Stimulated activated CD4-positive, alpha-beta T cell treated with anti-CD3 and anti-CD28 coated beads, Interleukin-4, amount 100 ng/mL, for 48 hours (primary cell): Measurements from ENCODE around the gene CPSF6.
"Not testable (repeated sequence)": the region's sequence is repeated elsewhere in the genome, so short reads cannot be mapped to it uniquely, and the experiment has no call there.

Source experiments
- DNase-seq, 2 donors: peaks; one replicate each; pipeline ENCODE4 v3.0.0-alpha.2; 2020; ENCODE audit warnings: low read depth in 2 of 2

CPSF6 gene, protein sequence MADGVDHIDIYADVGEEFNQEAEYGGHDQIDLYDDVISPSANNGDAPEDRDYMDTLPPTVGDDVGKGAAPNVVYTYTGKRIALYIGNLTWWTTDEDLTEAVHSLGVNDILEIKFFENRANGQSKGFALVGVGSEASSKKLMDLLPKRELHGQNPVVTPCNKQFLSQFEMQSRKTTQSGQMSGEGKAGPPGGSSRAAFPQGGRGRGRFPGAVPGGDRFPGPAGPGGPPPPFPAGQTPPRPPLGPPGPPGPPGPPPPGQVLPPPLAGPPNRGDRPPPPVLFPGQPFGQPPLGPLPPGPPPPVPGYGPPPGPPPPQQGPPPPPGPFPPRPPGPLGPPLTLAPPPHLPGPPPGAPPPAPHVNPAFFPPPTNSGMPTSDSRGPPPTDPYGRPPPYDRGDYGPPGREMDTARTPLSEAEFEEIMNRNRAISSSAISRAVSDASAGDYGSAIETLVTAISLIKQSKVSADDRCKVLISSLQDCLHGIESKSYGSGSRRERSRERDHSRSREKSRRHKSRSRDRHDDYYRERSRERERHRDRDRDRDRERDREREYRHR

GRCh38 chr12:69239352-69239921 lies at the start of gene CPSF6:
CPSF6 (plus strand) TSS chr12:69239569; CDS start chr12:69239647, 78 bp downstream.
- DNase-seq, result peak; percentile 97

GRCh38 chr12:69196302-69197288 lies 42.8 kb upstream of the CPSF6 start:
- no peak for DNase-seq

DNA sequence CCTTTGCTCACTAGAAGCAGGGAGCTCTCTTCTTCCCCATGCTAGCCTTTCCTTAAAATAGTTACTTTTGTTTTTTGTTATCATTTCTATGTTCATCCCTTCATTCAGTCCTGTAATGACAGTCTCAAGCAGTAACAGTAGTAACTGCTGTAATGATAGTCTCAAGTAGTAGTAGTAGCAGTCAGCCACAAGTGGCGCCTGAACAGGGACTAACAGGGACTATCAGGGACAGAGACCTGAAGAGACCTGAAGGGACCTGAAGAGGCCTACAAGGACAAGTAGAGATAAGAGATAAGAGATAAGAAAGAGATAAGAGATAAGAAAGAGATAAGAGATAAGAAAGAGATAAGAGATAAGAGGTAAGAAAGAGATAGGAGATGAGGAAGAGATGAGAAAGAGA lies 39.4 kb upstream of the CPSF6 start:
- not testable (repeated sequence) for DNase-seq

- DNase-seq, result no peak
Measured at GRCh38 chr12:69204191-69204590, 35.2 kb upstream of the CPSF6 start.

DNA sequence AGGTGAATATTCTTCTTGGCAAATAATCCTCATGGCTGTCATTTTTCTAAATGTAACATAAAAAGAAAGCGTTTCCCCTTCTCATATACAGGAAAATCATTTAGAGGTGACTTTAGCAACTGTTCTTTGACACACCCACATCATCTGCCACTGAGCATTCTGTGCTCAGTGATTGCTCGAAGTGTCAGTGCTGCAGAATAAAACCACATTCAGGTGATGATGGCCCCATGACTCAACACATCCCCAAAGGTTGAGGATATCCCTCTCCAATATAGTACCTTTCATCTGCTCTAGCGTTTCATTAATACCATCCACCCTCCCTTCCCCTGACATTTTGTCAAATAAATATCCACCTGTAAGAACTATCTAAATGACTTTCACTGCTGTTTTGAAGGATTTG lies 28.7 kb upstream of the CPSF6 start:
- DNase-seq, result no peak

- no peak for DNase-seq
Measured at GRCh38 chr12:69211160-69211559, 28.2 kb upstream of the CPSF6 start.

- no peak for DNase-seq
Measured at GRCh38 chr12:69214169-69214568, 25.2 kb upstream of the CPSF6 start.

- DNase-seq, result no peak
Measured at GRCh38 chr12:69225251-69225910, 14.0 kb upstream of the CPSF6 start.

DNA sequence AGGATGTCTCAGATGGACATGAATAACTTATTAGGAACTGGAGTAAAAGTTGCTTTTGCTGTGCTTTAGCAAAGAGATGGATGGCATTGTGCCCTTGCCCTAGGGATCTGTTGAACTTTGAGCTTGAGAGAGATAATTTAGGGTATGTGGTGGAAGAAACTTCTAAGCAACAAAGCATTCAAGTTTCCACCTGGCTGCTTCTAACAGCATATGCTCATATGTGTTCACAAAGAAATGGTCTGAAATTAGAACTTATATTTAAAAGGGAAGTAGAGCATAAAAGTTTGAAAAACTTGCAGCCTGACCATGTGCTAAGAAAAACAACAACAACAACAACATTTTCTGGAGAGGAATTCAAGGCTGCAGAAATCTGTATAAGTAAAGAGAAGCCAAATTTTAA lies 7.9 kb upstream of the CPSF6 start:
- no peak for DNase-seq

GRCh38 chr12:69238589-69239351 lies 599 bp upstream of the CPSF6 start:
- DNase-seq, result no peak

- peak; percentile 35 to 41 for DNase-seq
Measured at GRCh38 chr12:69239922-69240630, 707 bp downstream of the CPSF6 start.

GRCh38 chr12:69240631-69240995 lies 1.2 kb downstream of the CPSF6 start:
- no peak for DNase-seq

GRCh38 chr12:69241438-69242092 lies 2.2 kb downstream of the CPSF6 start:
- DNase-seq, result no peak

- DNase-seq, result no peak
Measured at GRCh38 chr12:69243099-69244084, 4.0 kb downstream of the CPSF6 start.

DNA sequence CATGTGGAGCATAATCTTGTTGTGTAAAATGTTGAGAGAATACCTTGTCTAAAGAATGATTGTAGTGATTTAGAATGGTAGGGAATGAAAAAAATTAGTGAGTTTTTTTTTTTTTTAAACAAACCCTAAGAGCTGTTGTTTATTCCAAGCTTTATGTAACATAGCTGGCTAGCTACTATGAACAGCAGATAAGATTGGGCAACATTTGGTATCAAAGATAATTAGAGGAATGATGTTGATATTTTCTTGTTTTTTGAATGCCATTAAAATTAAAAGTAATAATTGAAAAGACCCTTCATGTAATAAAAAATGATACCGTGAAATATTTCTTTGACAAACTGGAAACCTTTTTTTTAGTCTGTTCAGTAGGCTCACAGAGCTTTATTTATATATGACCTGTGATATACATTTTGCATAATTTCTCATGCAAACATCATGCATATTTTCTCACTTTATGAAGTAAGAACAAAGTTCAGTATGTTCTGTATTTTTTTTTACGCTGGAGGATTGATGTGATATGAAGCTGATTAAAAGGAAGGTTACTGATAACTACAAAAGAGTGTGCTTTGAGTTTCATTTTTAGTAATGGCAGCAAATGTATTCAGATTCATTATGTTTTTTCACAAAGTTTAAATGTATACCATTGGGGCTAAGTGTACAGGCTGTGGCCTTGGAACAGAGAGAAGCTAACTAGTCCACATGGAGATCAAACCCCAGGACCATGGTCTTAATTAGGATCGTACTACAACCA lies 8.1 kb downstream of the CPSF6 start:
- DNase-seq, result no peak

DNA sequence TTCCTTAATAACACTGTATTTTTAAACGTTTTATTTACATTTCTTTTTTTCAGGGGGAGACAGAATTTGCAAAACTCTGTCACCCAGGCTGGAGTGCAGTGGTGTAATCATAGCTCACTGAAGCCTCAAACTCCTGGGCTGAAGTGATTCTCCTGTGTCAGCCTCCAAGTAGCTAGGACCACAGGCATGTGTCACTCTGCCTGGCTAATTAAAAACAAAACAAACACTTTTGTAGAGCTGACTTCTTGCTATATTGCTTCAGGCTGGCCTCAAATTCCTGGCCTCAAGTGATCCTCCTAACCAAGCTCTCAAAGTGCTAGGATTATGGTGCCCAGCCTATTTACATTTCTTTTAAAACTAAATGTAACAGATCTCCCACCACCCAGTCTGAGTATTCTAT lies 12.7 kb downstream of the CPSF6 start:
- DNase-seq, result no peak

DNA sequence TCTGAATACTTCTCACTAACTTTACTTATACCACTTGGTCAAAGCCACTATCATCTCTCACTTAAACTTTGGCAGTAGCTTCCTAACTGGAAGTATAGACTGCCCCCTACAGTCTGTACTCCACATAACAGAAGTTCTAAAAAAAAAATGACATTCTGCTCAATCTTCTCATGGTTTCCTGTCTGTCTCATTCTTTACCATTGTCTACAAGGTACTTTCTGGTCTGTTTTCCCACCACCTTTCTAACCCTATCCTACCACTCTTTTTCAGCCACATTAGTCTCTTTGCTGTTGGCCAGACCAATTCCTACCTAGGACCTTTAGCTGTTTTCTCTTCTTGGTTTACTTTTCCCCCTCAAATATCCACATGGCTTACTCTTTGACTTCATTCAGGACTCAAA lies 14.7 kb downstream of the CPSF6 start:
- DNase-seq, result no peak

DNA sequence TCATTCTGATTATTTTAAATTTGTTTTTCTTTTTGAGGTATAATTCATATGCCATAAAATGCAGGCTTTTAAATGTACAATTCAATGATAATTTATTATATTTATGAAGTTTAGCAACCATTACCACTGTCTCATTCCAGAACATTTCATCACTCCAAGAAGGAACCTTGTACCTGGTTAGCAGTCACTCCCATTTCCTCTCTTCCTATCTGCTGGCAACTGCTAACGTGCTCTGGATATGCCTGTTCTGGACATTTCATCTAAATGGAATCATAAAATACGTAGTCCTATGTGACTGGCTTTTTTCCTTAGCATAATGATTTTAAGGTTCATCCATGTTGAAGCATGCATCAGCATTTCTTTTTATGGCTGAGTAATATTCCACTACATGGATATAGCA lies 15.5 kb downstream of the CPSF6 start:
- DNase-seq, result no peak
